Measurements from ENCODE around the gene ADM2.
A peak's percentile ranks its signal among the peaks of the same experiment; 100 is the strongest.

Gene ADM2

GRCh38 chr22:50445880-50446707 is 35.2 kb upstream of the ADM2 start:
- DNase-seq: no peak

- DNase-seq: no peak
These were observed 34.4 kb upstream of the ADM2 start for GRCh38 chr22:50446708-50447575.

GRCh38 chr22:50447576-50448551 is 33.5 kb upstream of the ADM2 start:
- DNase-seq: no peak

- no peak for DNase-seq
These were observed 28.7 kb upstream of the ADM2 start for GRCh38 chr22:50452649-50453048.

GRCh38 chr22:50454556-50455075 is 26.7 kb upstream of the ADM2 start:
- no peak for DNase-seq

GRCh38 chr22:50455201-50455600 is 26.1 kb upstream of the ADM2 start:
- DNase-seq: no peak

GRCh38 chr22:50456026-50456425 is 25.3 kb upstream of the ADM2 start:
- DNase-seq: no peak

- DNase-seq: no peak
These were observed 24.7 kb upstream of the ADM2 start for GRCh38 chr22:50456466-50457234.

GRCh38 chr22:50459016-50459415 is 22.3 kb upstream of the ADM2 start:
- no peak for DNase-seq

- DNase-seq: no peak
These were observed 21.7 kb upstream of the ADM2 start for GRCh38 chr22:50459496-50460140.

- DNase-seq: no peak
These were observed 20.4 kb upstream of the ADM2 start for GRCh38 chr22:50460938-50461337.

GRCh38 chr22:50461536-50461935 is 19.8 kb upstream of the ADM2 start:
- no peak for DNase-seq

GRCh38 chr22:50461979-50462540 is 19.3 kb upstream of the ADM2 start:
- no peak for DNase-seq

GRCh38 chr22:50463188-50463900 is 18.0 kb upstream of the ADM2 start:
- no peak for DNase-seq

GRCh38 chr22:50464451-50464850 is 16.9 kb upstream of the ADM2 start:
- DNase-seq: no peak

- no peak for DNase-seq
These were observed 16.0 kb upstream of the ADM2 start for GRCh38 chr22:50465066-50465930.

- DNase-seq: no peak
These were observed 14.0 kb upstream of the ADM2 start for GRCh38 chr22:50467341-50467740.

- peak; percentile 48 for DNase-seq
These were observed 13.4 kb upstream of the ADM2 start for GRCh38 chr22:50467773-50468440.

GRCh38 chr22:50468626-50469025 is 12.7 kb upstream of the ADM2 start:
- no peak for DNase-seq

All from NCI-H2171 treated with DMSO at 0.1 percent for 48 hours (cell line).